GM12873 (cell line): ENCODE results near the gene NRM.
A peak's percentile ranks its signal among the peaks of the same experiment; 100 is the strongest.

ENCODE experiments used
- TF ChIP-seq, protein P1 (sequence below): IDR thresholded peaks from 2 replicates; pipeline ENCODE4 v1.5.1; 2012; ENCODE audit warnings: low read depth, mild to moderate bottlenecking, moderate library complexity, low read length, control low read depth; ENCODE audit not compliant: insufficient read depth; ENCODE audit errors: missing control alignments

Gene NRM

DNA sequence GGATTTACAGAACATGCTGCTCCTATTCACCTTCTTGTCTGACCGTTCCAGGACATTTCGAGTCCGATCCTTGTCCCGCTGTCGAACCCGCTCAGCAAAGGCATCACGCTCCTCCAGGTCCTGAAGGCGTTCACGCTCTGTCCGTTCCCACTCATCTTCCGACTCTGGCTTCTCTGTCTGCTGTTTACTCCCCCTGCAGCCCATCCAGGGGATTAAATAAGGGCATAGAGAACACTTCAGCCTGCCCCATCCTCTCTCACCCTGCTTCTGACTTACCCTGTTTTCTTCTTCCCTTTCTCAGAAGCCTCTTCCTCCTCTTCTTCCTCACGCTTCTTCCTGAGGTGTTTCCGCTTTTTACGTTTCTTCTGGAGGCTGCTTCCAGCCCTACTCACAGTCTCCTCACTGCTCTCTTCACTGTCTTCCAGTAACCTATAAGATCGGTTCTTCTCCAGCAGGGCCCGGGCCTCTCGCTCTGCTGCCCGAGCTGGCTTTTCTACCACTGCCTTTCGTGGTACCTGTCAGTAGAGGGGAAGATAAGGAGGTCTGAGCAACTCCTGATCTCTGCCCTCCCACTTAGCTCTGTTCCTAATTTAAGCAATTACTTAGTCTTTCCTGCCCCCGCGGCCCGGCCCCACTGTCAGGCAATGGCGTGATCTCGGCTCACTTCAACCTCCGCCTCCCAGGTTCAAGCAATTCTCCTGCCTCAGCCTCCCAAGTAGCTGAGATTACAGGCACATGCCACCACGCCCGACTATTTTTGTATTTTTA lies 19.8 kb downstream of the NRM start:
- TF ChIP-seq, protein P1, sequence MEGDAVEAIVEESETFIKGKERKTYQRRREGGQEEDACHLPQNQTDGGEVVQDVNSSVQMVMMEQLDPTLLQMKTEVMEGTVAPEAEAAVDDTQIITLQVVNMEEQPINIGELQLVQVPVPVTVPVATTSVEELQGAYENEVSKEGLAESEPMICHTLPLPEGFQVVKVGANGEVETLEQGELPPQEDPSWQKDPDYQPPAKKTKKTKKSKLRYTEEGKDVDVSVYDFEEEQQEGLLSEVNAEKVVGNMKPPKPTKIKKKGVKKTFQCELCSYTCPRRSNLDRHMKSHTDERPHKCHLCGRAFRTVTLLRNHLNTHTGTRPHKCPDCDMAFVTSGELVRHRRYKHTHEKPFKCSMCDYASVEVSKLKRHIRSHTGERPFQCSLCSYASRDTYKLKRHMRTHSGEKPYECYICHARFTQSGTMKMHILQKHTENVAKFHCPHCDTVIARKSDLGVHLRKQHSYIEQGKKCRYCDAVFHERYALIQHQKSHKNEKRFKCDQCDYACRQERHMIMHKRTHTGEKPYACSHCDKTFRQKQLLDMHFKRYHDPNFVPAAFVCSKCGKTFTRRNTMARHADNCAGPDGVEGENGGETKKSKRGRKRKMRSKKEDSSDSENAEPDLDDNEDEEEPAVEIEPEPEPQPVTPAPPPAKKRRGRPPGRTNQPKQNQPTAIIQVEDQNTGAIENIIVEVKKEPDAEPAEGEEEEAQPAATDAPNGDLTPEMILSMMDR = peak; percentile 32

DNA sequence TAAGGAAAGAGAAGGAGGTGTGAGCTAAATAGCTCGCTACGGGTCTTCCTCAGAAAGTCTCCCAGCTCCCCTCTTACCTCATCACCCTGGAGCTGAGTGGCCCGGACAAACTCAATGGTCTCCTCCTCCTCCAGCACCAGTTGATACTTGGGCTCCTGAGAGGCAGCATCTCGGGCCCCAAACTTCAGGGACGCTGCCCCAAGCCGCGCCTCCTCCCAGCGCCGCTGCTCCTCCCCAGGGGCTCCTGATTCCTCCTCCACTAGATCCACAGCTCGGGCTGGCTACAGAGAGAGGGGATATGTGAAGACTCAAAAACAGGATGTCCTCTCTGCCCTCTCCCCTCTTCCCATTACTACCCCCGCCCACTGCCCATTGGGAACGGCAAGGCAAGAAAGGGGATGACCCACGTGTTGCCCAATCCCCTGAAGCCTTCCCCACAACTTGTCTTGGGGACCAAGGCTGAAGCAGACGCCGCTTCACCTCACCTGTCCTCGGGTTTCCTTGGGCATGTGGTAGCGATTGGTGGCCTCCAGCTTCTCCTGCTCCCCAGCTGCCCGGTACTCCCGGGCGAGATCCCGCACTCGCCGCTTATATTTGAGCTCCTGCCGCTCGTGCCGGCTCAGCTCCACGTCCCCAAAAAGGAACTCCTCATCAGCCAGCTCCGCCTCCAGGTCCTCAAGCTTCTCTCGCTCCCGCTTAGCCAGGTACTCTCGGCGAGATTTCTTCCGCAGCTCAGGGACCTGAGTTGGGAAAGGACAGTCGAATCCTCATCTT lies 25.6 kb downstream of the NRM start:
- TF ChIP-seq, protein P1 = no peak

DNA sequence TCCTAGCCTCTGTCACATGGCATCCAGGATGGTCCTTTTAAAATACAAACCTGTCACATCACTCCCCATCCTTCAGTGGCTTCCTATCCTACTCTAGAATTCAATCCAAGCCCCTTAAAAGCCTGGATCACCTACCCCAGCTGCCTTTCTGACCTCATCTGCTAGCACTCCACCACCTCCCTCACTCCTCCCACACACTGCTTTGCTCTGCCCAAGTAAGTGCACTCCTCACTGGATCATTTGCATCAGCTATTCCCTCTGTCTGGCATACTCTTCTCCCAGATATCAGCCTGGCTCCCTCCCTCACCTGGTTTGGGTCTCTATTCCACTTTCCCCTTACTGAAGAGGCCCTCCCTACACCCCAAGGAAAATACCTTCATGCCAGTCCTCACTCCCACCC lies 33.3 kb downstream of the NRM start:
- TF ChIP-seq, protein P1 = no peak

- TF ChIP-seq, protein P1 = no peak
Measured at GRCh38 chr6:30656513-30656912, 34.3 kb downstream of the NRM start.

- TF ChIP-seq, protein P1 = no peak
Measured at GRCh38 chr6:30655743-30656094, 35.1 kb downstream of the NRM start.

GRCh38 chr6:30654798-30655742 lies 35.7 kb downstream of the NRM start:
- TF ChIP-seq, protein P1 = no peak
